GM18499 (cell line): ENCODE measurements around the gene KMO.

Experiments used
- ATAC-seq: cut with Tn5 transposase; IDR thresholded peaks from one replicate; pipeline ENCODE4 v1.9.1; 2021; ENCODE audit warnings: moderate number of reproducible peaks; ENCODE audit not compliant: insufficient read depth, unreplicated experiment

KMO gene

DNA sequence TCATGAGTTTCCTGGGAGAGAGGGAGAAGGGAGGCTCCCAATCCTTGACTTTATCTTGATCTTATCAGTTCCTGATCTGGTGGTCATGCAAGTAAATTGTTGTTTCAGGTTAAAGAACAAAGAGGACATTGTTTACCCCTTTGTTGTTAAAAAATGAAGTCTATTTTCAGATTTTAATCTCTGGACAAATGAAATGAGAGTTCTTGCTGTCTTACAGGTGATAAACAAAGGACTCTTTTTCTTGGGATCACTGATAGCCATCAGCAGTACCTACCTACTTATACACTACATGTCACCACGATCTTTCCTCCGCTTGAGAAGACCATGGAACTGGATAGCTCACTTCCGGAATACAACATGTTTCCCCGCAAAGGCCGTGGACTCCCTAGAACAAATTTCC is 59.6 kb downstream of the KMO start:
- ATAC-seq: no peak

DNA sequence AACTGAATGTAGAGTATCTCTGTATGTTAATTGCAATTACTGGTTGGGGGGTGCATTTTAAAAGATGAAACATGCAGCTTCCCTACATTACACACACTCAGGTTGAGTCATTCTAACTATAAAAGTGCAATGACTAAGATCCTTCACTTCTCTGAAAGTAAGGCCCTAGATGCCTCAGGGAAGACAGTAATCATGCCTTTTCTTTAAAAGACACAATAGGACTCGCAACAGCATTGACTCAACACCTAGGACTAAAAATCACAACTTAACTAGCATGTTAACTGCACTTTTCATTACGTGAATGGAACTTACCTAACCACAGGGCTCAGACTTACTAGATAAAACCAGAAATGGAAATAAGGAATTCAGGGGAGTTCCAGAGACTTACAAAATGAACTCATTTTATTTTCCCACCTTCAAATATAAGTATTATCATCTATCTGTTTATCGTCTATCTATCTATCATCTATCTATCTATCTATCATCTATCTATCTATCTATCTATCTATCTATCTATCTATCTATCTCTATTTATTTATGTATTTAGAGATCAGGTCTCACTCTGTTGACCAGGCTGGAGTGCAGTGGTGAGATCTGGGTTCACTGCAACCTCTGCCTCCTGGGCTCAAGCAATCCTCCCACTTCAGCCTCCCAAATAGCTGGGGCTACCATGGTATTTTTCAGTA is 60.2 kb downstream of the KMO start:
- ATAC-seq: peak; percentile 61

DNA sequence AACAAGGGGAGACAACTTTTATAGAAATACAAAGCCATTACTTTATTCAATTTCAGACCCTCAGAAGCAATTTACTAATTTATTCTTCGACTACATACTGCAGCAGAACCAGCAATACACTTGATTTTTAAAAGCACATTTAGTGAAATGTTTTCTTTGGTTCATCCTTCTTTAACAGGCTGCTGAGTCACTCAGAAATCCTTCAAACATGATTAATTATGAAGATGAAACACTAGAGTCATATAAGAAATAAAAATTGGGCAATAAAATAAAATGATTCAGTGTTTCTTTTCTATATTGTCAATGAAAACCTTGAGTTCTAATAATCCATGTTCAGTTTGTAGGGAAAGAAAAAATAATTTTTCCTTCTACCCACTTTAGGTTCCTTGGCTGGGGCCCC is 61.0 kb downstream of the KMO start:
- ATAC-seq: no peak

DNA sequence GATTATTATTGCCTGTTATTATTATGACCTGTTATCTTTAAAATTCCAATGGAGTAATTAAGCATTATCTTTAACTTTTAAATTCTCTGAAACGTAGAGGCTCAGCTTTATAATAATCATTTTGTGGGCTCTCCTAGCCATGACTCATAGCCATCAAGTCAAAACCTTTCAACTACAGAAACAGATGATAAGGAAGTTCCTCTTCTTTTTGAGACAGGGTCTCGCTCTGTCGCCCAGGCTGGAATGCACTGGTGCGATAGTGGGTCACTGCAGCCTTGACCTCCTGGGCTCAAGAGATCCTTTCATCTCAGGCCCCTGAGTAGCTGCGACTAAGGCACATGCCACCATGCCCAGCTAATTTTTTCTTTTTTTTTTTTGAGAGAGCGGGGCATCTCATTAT is 64.5 kb downstream of the KMO start:
- no peak for ATAC-seq

DNA sequence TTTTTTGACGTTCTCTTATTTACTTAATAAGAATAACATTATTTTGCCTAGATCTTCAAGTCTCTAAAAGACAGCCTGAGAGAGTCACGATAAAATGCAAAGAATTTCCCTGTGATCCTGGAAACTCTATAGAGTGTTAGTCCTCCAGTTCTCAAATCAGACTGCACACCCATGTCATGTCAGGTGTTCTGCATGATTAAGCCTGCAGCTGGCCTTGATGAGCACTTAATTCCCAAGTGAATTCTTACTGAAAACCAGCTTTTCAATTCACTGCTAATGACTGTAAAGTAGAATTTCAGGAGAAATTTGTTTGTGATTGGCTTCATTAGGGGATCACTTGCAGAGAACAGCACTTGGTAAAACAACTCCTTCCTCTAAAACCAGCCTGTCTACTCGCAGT is 66.1 kb downstream of the KMO start:
- ATAC-seq: no peak

DNA sequence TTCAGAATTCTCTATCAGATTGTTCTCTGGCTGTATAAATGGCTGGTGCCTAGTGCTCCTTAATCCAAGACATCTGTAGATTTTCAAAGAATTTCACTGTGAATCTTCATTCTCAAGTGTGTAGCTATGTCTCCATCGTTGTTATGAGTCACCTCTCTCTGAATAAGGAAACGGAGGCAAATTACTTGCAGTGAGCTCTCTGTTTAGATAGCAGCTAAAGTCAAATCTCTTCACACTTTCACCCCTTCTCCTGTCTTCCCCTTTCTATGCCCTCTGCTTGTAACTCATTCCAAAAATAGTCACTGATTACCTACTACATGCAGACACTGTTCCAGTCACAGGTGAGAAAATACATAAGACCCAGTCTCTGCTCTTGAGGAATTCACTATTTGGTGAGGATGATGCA is 68.3 kb downstream of the KMO start:
- peak; percentile 86 for ATAC-seq

DNA sequence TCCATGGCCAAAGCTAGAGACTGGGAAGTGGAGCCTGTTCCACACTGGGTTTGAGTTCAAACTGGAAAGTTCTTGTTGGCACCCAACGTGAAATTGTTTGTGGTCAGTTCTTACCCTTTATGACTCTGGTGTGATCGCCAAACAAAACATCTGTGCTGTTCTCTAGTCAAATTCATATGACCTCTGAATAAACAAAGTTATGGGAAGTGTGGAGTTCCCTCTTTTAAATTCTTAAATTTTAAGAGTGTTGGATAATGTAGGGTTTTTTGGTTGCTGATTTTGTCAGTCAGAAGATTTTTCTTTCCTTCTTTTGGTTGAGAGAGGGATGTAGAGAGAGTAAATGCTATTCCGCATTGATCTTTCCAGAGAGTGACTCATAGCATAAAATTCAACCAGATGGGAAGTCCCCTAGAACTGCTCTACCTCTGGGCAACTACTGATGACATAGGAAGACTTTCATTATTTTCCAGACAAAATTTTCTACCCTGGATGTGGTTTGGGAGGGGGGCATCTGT is 71.6 kb downstream of the KMO start:
- no peak for ATAC-seq

DNA sequence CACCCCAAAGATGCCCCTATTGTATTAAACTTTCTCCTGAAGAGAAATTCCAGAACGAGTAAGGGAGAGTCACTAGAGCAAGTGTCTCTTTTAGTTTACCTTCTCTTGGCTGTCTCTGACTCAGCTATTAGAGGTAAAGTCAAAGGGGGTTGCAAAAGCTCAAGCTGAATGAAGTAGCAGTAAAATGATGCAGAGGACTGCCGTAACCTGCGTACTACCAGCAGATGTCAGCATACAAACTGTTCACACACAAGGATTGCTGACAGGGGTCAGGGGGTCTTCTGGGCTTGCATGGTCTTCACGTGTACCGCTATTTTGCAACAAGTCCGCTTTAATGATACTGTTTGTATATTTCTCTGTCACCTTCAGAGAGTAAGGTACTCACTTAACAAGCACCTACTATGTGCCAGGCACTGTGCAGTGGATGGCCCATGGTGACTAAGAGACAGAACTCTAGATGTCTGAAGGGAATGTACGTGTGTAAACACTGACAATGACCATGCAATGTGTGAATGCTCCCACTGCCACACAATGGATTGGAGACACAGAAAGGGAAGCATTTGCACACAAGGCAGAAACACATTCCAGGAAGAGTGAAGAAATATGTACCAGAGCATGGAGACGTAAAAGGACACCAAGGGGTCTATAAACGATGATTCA is 73.1 kb downstream of the KMO start:
- no peak for ATAC-seq

DNA sequence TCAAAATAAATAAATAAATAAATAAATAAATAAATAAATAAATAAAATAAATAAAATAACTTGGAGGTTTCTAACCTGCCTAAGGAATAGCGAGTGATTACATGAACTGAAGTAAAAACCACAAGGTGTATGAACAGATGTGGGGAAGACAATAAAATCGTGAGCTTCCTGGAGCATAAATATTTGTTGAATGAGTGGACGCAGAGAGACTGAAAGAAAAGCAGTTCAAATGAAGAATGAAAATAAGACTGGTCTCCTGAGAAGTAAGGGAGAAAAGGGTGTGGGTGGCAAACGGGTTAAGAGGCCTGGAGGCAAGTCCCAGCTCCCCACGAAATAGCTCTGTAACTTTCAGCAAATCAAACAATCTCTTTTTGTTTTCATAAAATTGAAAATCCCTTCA is 74.4 kb downstream of the KMO start:
- no peak for ATAC-seq

DNA sequence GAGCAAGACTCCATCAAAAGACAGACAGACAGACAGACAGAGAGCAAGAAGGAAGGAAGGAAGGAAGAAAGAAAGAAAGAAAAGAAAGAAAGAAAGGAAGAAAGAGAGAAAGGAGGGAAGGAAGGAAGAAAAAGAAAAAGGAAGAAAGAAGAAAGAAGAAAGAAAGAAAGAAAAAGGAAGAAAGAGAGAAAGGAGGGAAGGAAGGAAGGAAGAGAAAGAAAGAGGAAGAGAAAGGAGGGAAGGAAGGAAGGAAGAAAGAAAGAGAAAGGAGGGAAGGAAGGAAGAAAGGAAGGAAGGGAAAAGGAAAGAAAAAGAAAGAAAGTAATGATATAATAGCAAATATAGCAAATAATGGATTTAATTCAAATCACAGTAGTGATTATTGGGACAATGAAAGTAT is 75.3 kb downstream of the KMO start:
- no peak for ATAC-seq

DNA sequence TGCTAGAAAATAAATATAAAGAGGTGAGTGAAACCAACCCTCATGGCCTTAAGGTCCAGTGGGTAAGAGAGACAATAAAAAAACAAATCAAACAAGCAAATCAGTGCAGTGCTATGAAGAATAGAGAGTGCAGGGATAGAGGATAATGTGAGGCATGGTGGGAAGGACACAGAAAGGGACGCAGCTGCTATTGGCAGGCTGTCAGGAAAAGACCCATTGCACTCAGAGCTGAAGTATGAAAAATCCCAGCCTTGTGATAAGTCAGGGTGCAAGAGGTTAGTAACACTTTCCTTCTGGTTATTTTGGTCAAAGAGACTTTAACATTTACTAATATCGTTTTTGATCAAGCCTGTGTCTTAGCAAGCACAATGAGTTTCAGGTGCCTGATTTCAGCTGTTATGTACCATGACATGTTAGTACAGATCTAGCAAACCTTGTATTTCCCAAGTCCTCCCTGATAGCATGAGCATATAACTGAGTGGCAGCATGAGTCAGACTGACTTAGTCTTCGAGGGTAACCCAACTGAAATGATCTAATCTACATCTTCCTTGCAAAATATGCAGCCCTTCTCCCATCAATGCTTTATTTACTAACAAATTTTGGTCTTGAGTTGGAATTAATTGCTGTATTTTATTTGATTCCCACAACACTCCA is 76.3 kb downstream of the KMO start:
- ATAC-seq: no peak

DNA sequence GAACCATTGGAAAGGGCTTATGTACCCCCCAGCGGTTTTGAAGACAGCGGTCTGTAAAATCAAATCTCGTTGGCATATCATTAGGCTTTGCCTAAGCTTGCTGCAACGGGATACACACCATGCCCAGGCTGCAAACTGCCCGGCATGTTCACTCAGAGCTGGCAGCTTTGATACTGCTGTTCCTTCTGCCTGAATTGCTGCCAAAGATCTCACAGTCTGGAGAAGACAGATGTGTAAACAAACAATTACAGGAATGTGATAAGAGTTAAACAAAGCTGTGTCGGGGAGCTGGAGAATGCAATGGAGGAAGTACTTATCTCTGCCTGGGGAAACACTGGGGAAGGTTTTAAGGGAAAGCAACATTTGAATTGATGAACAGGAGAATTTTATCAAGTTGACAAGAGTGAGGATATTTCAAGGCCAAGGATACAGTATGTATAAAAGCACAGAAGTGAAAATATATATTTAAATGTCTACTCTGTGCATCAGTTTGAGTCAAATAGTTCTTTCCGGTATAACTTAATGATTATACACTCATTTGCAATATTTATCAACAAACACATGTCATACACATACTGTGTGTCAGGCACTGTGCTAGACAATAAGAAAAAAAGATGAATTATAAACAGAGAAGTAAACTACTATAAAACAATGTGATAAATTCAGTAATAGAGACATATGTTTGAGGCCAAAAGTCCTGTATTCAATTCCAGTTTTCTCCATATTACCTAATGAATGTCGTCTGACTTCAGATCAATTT is 78.1 kb downstream of the KMO start:
- no peak for ATAC-seq

DNA sequence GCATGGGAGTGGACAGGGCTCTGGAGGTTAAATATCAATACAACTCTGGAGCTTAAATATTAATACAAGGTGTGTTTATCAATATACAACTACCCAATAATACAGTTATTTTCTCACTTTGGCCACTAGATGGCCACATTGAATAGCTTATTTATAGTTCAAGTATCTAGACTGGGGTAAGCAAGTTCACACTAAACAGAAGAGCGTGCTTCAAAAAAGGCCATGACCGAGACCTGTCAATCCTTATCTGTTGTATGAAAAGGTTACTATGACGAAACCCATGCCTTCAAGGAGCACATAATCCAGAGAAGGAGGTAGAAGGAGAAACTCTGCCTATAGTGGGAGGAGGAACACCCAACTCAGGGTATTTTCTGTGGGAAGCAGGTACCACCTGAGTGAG is 78.9 kb downstream of the KMO start:
- peak; percentile 95 for ATAC-seq

DNA sequence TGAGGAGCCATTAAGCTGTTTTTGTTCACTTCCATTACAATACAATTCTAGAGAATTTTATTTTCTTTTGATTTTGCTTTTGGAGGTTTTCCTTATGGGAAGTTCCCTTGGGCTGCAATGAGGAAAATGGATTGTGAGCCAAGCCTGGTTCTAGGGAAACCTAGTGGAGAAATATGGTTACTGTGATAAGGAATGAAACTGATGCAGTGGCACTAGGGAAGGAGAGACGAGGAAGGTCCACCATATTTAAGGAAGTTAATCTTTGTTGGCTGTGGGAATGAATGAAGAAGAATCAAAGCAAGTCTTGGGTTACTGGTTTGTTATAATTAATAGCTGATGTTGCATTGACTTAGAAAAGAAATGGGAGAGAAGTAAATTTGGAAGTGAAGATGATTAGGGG is 79.6 kb downstream of the KMO start:
- no peak for ATAC-seq

DNA sequence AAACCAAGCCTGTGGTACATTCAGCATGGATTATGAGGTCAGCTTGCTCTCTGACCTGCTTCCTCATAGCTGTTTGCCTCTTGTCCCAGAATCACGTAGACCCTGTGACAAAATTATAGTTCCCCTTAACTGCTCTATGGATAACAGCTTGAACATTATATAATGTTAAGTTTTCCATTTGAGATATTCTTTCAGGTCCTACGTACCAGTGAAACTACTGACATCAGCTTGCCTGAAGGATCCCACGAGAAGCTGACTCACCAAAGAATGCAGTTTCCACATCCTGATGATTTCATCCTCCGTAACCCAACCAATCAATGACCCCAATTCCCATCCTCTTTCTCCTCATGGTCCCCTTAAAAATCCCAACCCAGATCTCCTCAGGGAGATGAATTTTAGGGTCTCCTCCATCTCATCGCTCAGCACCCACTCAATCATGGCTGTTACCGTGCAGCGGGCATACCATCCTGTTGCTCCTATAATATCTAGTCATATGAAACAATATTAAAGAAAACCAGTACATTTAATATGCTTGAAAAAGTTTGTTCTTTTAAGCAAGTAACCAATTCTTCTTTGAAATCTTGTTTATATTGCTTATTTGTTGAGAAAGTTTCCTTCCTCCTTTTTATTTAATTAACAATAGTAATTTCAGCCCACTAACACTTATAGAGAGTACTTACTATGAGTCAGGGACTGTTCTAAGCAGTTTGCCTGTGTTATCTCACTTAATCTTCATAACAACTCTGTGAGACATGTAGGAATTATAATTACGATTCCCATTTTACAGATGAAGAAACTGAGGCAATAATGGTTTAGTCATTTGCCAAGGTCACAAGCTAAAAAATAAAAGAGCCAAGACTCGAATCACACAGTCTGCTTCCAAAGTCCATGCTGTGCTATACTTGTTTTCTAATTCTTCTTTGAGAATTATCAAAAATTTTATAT is 80.6 kb downstream of the KMO start:
- no peak for ATAC-seq

DNA sequence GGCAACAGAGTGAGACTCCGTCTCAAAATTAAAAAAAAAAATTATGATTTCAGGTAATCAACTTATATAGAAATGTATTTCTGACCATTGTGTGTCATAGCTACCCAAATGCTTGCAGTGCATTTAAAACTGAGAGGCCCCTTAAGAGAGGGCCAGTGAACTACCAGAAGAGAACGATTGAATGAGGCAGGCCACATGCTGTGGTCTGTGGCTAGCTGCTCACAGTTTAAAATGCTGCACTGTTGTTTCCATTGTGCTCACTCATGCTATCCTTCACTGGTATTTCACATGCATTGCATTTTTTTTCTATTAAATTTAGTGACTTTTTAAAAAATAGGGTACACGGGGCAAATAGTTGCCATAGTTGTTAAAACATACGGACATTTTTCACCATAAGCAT is 82.0 kb downstream of the KMO start:
- no peak for ATAC-seq

DNA sequence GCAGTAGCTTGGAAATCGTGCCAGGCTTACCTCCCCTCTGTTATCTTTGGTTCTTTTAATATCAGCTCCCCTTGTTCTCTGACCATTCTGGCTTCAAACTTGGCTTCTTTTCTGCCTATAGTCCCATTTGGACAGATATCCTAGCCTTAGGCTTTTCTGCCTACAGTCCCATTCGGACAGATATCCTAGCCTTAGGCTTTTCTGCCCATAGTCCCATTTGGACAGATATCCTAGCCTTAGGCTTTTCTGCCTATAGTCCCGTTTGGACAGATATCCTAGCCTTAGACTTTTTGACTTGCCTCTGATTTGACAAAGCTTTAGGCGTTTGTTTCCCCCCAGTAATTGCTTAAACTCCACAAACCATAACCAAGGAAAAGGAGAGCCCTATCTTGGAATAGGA is 82.4 kb downstream of the KMO start:
- ATAC-seq: no peak

DNA sequence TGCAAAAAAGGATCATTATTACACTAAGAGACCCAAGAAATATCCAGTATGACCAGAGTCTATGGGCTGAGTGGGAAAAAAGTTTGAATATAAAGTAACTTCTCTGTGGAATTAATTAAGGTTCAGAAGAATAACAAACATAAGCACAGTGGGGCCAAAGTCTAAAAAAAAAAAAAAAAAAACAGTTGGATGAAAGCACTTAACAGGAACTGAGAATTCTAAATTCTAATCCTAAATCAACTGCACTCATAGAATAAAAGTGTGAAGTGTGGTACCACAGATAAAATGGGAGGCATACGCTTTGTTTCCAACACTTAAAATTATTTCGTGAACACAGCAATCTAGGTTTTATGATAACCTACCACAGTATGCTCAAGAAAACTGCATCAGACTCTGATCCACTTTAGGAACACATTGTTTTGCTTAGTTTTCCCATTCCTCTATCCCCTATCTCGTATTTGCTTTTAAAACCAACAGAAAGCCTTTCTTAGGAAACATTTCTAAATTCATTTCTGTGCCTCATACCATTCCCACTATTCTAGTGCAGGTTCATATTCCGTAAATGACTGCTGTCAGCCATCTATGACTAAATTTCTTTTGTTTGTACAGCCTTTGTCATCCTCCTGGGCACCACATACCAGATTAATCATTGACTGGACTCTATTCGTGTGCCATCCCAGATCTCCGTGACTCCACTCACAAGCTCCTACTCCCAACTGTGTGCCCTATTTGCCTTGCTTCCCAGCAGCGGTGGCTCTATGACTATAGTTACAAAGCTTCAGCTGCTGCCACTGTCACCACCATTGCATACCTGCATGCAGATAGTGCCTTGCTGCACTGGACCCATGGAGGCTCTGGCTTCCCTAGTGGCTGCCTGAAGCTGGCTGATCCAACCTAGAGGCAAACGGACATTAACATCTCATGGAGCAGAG is 83.1 kb downstream of the KMO start:
- ATAC-seq: no peak

DNA sequence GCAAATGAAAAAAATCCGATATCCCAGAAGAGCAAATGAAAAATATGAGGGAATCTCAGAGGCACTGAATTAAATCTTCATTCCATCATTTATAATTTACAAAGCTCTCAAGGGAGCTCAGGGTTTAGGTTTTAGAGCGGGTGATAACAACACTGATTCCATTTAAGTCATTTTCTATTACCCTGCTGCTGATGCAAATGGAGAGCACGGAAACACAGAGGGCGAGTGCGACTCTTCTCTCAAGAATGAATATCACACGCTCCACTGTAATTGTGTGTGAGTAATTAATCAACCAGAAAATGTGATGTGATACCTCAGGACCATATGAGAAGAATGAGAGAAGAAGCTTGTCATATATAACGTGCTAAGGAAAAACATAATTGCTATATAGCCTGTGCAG is 85.2 kb downstream of the KMO start:
- ATAC-seq: no peak
